SHP77 treated with DMSO at 0.1 percent for 48 hours (cell line): ENCODE results near the gene PCDH9.
A peak's percentile ranks its signal among the peaks of the same experiment; 100 is the strongest.
"Not testable (repeated sequence)": the region's sequence is repeated elsewhere in the genome, so short reads cannot be mapped to it uniquely, and the experiment has no call there.

ENCODE experiments used
- DNase-seq: peaks from one replicate; lab custom pipeline; 2025; lab: John Stamatoyannopoulos, UW

Gene PCDH9

GRCh38 chr13:66341635-66342377 lies 888.3 kb downstream of the PCDH9 start:
- no peak for DNase-seq

GRCh38 chr13:66339214-66339613 lies 890.9 kb downstream of the PCDH9 start:
- DNase-seq, result no peak

GRCh38 chr13:66338542-66338941 lies 891.6 kb downstream of the PCDH9 start:
- no peak for DNase-seq

- DNase-seq, result no peak
These were observed 894.5 kb downstream of the PCDH9 start for GRCh38 chr13:66335626-66336025.

GRCh38 chr13:66329988-66330451 lies 900.1 kb downstream of the PCDH9 start:
- DNase-seq, result no peak

GRCh38 chr13:66328476-66328875 lies 901.7 kb downstream of the PCDH9 start:
- DNase-seq, result no peak

- no peak for DNase-seq
These were observed 906.3 kb downstream of the PCDH9 start for GRCh38 chr13:66323745-66324347.

GRCh38 chr13:66322936-66323335 lies 907.2 kb downstream of the PCDH9 start:
- DNase-seq, result no peak

GRCh38 chr13:66322193-66322740 lies 907.9 kb downstream of the PCDH9 start:
- no peak for DNase-seq

GRCh38 chr13:66314911-66315310 lies 915.2 kb downstream of the PCDH9 start:
- no peak for DNase-seq

GRCh38 chr13:66313413-66313812 lies 916.7 kb downstream of the PCDH9 start:
- no peak for DNase-seq

- DNase-seq, result peak; percentile 78
These were observed 917.6 kb downstream of the PCDH9 start for GRCh38 chr13:66312312-66313087.

- DNase-seq, result no peak
These were observed 924.0 kb downstream of the PCDH9 start for GRCh38 chr13:66305961-66306617.

GRCh38 chr13:66301482-66301881 lies 928.7 kb downstream of the PCDH9 start:
- DNase-seq, result no peak

- DNase-seq, result no peak
These were observed 929.1 kb downstream of the PCDH9 start for GRCh38 chr13:66301006-66301405.

- no peak for DNase-seq
These were observed 933.3 kb downstream of the PCDH9 start for GRCh38 chr13:66296875-66297274.

- DNase-seq, result no peak
These were observed 933.8 kb downstream of the PCDH9 start for GRCh38 chr13:66296328-66296727.

- not testable (repeated sequence) for DNase-seq
These were observed 943.3 kb downstream of the PCDH9 start for GRCh38 chr13:66286806-66287205.

- no peak for DNase-seq
These were observed 954.7 kb downstream of the PCDH9 start for GRCh38 chr13:66275416-66275815.

- DNase-seq, result no peak
These were observed 957.1 kb downstream of the PCDH9 start for GRCh38 chr13:66273011-66273410.

GRCh38 chr13:66266761-66267160 lies 963.4 kb downstream of the PCDH9 start:
- DNase-seq, result no peak

GRCh38 chr13:66266348-66266747 lies 963.8 kb downstream of the PCDH9 start:
- no peak for DNase-seq
